SJCRH30 (cell line): ENCODE results near the gene LARP7. TPM values are rescaled to one million over a fixed set of nuclear protein-coding genes. Genes with fewer than 3 reads are reported as not detected.
"Not testable (repeated sequence)": the region's sequence is repeated elsewhere in the genome, so short reads cannot be mapped to it uniquely, and the experiment has no call there.

Experiments used
- DNase-seq, 2 experiments: peaks; one replicate each; pipeline ENCODE4 v3.0.0-alpha.2; 2015 to 2020
- H3K27ac ChIP-seq: fragments of 250-450 bp; sonication (Bioruptor Pico); 2 replicates; pipeline ENCODE4 v1.5.1; 2020; ENCODE audit warnings: mild to moderate bottlenecking, moderate library complexity
- H3K27me3 ChIP-seq: fragments of 250-450 bp; sonication (Bioruptor Pico); 2 replicates; pipeline ENCODE4 v1.5.1; 2020; ENCODE audit warnings: mild to moderate bottlenecking, moderate library complexity
- H3K36me3 ChIP-seq: fragments of 250-450 bp; sonication (Bioruptor Pico); 2 replicates; pipeline ENCODE4 v1.5.1; 2020; ENCODE audit warnings: mild to moderate bottlenecking, moderate library complexity
- H3K4me1 ChIP-seq: fragments of 250-450 bp; sonication (Bioruptor Pico); 2 replicates; pipeline ENCODE4 v1.5.1; 2020; ENCODE audit warnings: mild to moderate bottlenecking, moderate library complexity
- H3K4me3 ChIP-seq: fragments of 250-450 bp; sonication (Bioruptor Pico); 2 replicates; pipeline ENCODE4 v1.5.1; 2020; ENCODE audit warnings: mild to moderate bottlenecking, moderate library complexity
- H3K9me3 ChIP-seq: fragments of 250-450 bp; sonication (Bioruptor Pico); replicated peaks from 2 replicates; pipeline ENCODE4 v1.5.1; 2020; ENCODE audit warnings: mild to moderate bottlenecking, moderate library complexity
- total RNA-seq: library from RNA; depleted of rRNA; stranded (reverse); fragments of >200 nt; shearing (Covaris generic); gene quantifications from 2 replicates; pipeline ENCODE4 v1.2.3, GENCODE V29; 2014; rRNA removed

The LARP7 gene
- total RNA-seq, result 59.7 and 62.2 TPM in 2 replicates

- Histone ChIP-seq H3K4me3 (peak within 1 kb of the TSS; percentile 76), H3K4me1 (no peaks in the 10 kb centered on the region), H3K9me3 (no peaks in the 10 kb centered on the region), H3K27ac (peak within 1 kb of the TSS; percentile 90), H3K36me3 (peaks cover 1% of the 10 kb centered on the region), H3K27me3 (no peaks in the 10 kb centered on the region)
- peak; percentile 99 for DNase-seq
These were observed at the start of gene LARP7, which contains the start of gene ZGRF1 for GRCh38 chr4:112636688-112637551. Gene LARP7, plus strand, starts transcription at chr4:112637143. Its CDS starts 7,527 bp downstream, at chr4:112644670. Gene ZGRF1, minus strand, starts transcription at chr4:112636909. Its CDS starts 3,733 bp downstream, at chr4:112633176.

GRCh38 chr4:112589206-112589605 is 47.7 kb upstream of the LARP7 start:
- Histone ChIP-seq H3K36me3 (0 out of 2 replicates have a peak, but pooled peaks cover 3% of the 10 kb centered on the region), H3K27me3 (no peaks in the 10 kb centered on the region), H3K4me3 (no peak overlapping the region), H3K27ac (no peak overlapping the region), H3K4me1 (peaks cover 13% of the 10 kb centered on the region), H3K9me3 (no peaks in the 10 kb centered on the region)
- peak; percentile 17 to 48 for DNase-seq

- H3K27ac ChIP-seq, result no peak overlapping the region
- no peaks in the 10 kb centered on the region for H3K27me3 ChIP-seq
- DNase-seq, result no peak
- no peaks in the 10 kb centered on the region for H3K9me3 ChIP-seq
- no peaks in the 10 kb centered on the region for H3K36me3 ChIP-seq
- H3K4me3 ChIP-seq, result no peak overlapping the region
- H3K4me1 ChIP-seq, result peaks cover 13% of the 10 kb centered on the region
These were observed 45.4 kb upstream of the LARP7 start for GRCh38 chr4:112591593-112591992.

GRCh38 chr4:112592717-112593116 is 44.2 kb upstream of the LARP7 start:
- H3K9me3 ChIP-seq, result no peaks in the 10 kb centered on the region
- H3K36me3 ChIP-seq, result no peaks in the 10 kb centered on the region
- no peak overlapping the region for H3K27ac ChIP-seq
- H3K4me1 ChIP-seq, result peaks cover 13% of the 10 kb centered on the region
- no peak overlapping the region for H3K4me3 ChIP-seq
- no peak for DNase-seq
- H3K27me3 ChIP-seq, result no peaks in the 10 kb centered on the region

GRCh38 chr4:112593438-112594133 is 43.4 kb upstream of the LARP7 start:
- H3K9me3 ChIP-seq, result no peaks in the 10 kb centered on the region
- H3K27me3 ChIP-seq, result no peaks in the 10 kb centered on the region
- no peak overlapping the region for H3K4me3 ChIP-seq
- H3K27ac ChIP-seq, result no peak overlapping the region
- no peaks in the 10 kb centered on the region for H3K36me3 ChIP-seq
- peaks cover 12% of the 10 kb centered on the region for H3K4me1 ChIP-seq
- DNase-seq, result no peak

- no peak overlapping the region for H3K4me3 ChIP-seq
- no peak overlapping the region for H3K27ac ChIP-seq
- H3K4me1 ChIP-seq, result no peaks in the 10 kb centered on the region; the same call in 1 of the 2 replicates
- no peak for DNase-seq
- H3K27me3 ChIP-seq, result no peaks in the 10 kb centered on the region
- H3K9me3 ChIP-seq, result no peaks in the 10 kb centered on the region
- no peaks in the 10 kb centered on the region for H3K36me3 ChIP-seq
These were observed 42.0 kb upstream of the LARP7 start for GRCh38 chr4:112594993-112595392.

- Histone ChIP-seq H3K36me3 (peaks cover 35% of the 10 kb centered on the region), H3K27ac (no peak overlapping the region), H3K4me1 (0 out of 2 replicates have a peak, but pooled peaks cover 3% of the 10 kb centered on the region), H3K9me3 (no peaks in the 10 kb centered on the region), H3K4me3 (no peak overlapping the region), H3K27me3 (no peaks in the 10 kb centered on the region)
- DNase-seq, result peak; percentile 53 to 79
These were observed 32.4 kb upstream of the LARP7 start for GRCh38 chr4:112604589-112604988.

- not testable (repeated sequence) for H3K27ac ChIP-seq, H3K27me3 ChIP-seq, H3K9me3 ChIP-seq, H3K4me3 ChIP-seq, DNase-seq, H3K4me1 ChIP-seq
- peaks cover 33% of the 10 kb centered on the region for H3K36me3 ChIP-seq
These were observed 24.1 kb upstream of the LARP7 start for GRCh38 chr4:112612814-112613213.

GRCh38 chr4:112616984-112617383 is 20.0 kb upstream of the LARP7 start:
- Histone ChIP-seq H3K4me3 (no peak overlapping the region), H3K27ac (no peak overlapping the region), H3K27me3 (no peaks in the 10 kb centered on the region), H3K4me1 (no peaks in the 10 kb centered on the region; the same call in 1 of the 2 replicates), H3K9me3 (no peaks in the 10 kb centered on the region), H3K36me3 (peaks cover 35% of the 10 kb centered on the region)
- no peak for DNase-seq

- no peak for DNase-seq
- no peaks in the 10 kb centered on the region for H3K9me3 ChIP-seq
- no peaks in the 10 kb centered on the region for H3K4me1 ChIP-seq
- H3K27ac ChIP-seq, result no peak overlapping the region
- peaks cover 39% of the 10 kb centered on the region for H3K36me3 ChIP-seq
- no peaks in the 10 kb centered on the region for H3K27me3 ChIP-seq
- no peak overlapping the region for H3K4me3 ChIP-seq
These were observed 10.7 kb upstream of the LARP7 start for GRCh38 chr4:112626228-112626627.

- DNase-seq, result peak in 1 of 2 experiments; percentile 57
- no peak overlapping the region for H3K27ac ChIP-seq
- H3K27me3 ChIP-seq, result no peaks in the 10 kb centered on the region
- H3K4me1 ChIP-seq, result no peaks in the 10 kb centered on the region
- H3K9me3 ChIP-seq, result no peaks in the 10 kb centered on the region
- H3K4me3 ChIP-seq, result no peak overlapping the region
- H3K36me3 ChIP-seq, result peaks cover 10% of the 10 kb centered on the region
These were observed 3.3 kb upstream of the LARP7 start for GRCh38 chr4:112633477-112634235.

GRCh38 chr4:112637552-112637866 is 566 bp downstream of the LARP7 start:
- Histone ChIP-seq H3K27ac (peak overlapping the region; percentile 90), H3K36me3 (no peaks in the 10 kb centered on the region; the same call in 1 of the 2 replicates), H3K4me1 (no peaks in the 10 kb centered on the region), H3K4me3 (peak overlapping the region; percentile 76), H3K27me3 (no peaks in the 10 kb centered on the region), H3K9me3 (no peaks in the 10 kb centered on the region)
- DNase-seq, result no peak

GRCh38 chr4:112642526-112642925 is 5.6 kb downstream of the LARP7 start:
- Histone ChIP-seq H3K27ac (no peak overlapping the region), H3K27me3 (no peaks in the 10 kb centered on the region), H3K4me1 (no peaks in the 10 kb centered on the region), H3K4me3 (no peak overlapping the region), H3K9me3 (no peaks in the 10 kb centered on the region), H3K36me3 (peaks cover 28% of the 10 kb centered on the region)
- DNase-seq, result no peak

GRCh38 chr4:112644595-112645535 is 7.9 kb downstream of the LARP7 start:
- H3K27ac ChIP-seq, H3K9me3 ChIP-seq, H3K4me1 ChIP-seq, DNase-seq, H3K4me3 ChIP-seq, H3K27me3 ChIP-seq: not testable (repeated sequence)
- peaks cover 46% of the 10 kb centered on the region for H3K36me3 ChIP-seq
